ENCODE measurements around the gene PREP.

- TF ChIP-seq CTCF (IDR thresholded peaks at IDR 0.05) (no peak), POLR2A (IDR thresholded peaks at IDR 0.05) (no peak)
Observed at GRCh38 chr6:105331927-105332326, 71.0 kb downstream of the PREP start.
